ENCODE data around the gene SKP1.

Gene SKP1

GRCh38 chr5:134113902-134114875, 62.6 kb downstream of the SKP1 start, which contains the start of gene TCF7:
TSS of gene TCF7 (plus strand) at chr5:134114681. CDS start at chr5:134114907, 226 bp downstream.
- peak; percentile 96 for DNase-seq (ENCODE audit: low spot score)

- DNase-seq (ENCODE audit: low spot score): no peak
These were observed 63.3 kb downstream of the SKP1 start for GRCh38 chr5:134113363-134113889.

GRCh38 chr5:134112726-134113362, 63.9 kb downstream of the SKP1 start:
- DNase-seq (ENCODE audit: low spot score): no peak

GRCh38 chr5:134111741-134112647, 64.8 kb downstream of the SKP1 start:
- peak; percentile 62 for DNase-seq (ENCODE audit: low spot score)

GRCh38 chr5:134110382-134110781, 66.4 kb downstream of the SKP1 start:
- DNase-seq (ENCODE audit: low spot score): no peak

GRCh38 chr5:134107779-134108178, 69.0 kb downstream of the SKP1 start:
- no peak for DNase-seq (ENCODE audit: low spot score)

GRCh38 chr5:134106991-134107701, 69.6 kb downstream of the SKP1 start:
- no peak for DNase-seq (ENCODE audit: low spot score)

GRCh38 chr5:134103998-134104654, 72.6 kb downstream of the SKP1 start:
- DNase-seq (ENCODE audit: low spot score): no peak

GRCh38 chr5:134103397-134103796, 73.4 kb downstream of the SKP1 start:
- no peak for DNase-seq (ENCODE audit: low spot score)

- DNase-seq (ENCODE audit: low spot score): peak; percentile 80
These were observed 74.9 kb downstream of the SKP1 start for GRCh38 chr5:134101686-134102439.

- DNase-seq (ENCODE audit: low spot score): no peak
These were observed 76.3 kb downstream of the SKP1 start for GRCh38 chr5:134100283-134101091.

- no peak for DNase-seq (ENCODE audit: low spot score)
These were observed 76.8 kb downstream of the SKP1 start for GRCh38 chr5:134099939-134100282.

- no peak for DNase-seq (ENCODE audit: low spot score)
These were observed 77.4 kb downstream of the SKP1 start for GRCh38 chr5:134099288-134099872.

Measured in AG08395 (cell line).